Measurements from ENCODE around the gene SLC35B2. TPM values are rescaled to one million over a fixed set of nuclear protein-coding genes. Genes with fewer than 3 reads are reported as not detected.
"Not testable (repeated sequence)": the region's sequence is repeated elsewhere in the genome, so short reads cannot be mapped to it uniquely, and the experiment has no call there.

SLC35B2 gene
- total RNA-seq, 1 donor from 2014 or later = 30.7 TPM

GRCh38 chr6:44237021-44237812 is 20.1 kb downstream of the SLC35B2 start:
- intact Hi-C loops (cut with micrococcal nuclease) = loop anchor here (1.0 kb wide), 1 partner anchor 141 kb away; no protein-coding TSS in a partner anchor

- intact Hi-C loops (cut with micrococcal nuclease) = no loop called here
Observed at GRCh38 chr6:44235891-44236516, 21.3 kb downstream of the SLC35B2 start.

GRCh38 chr6:44235269-44235668 is 22.1 kb downstream of the SLC35B2 start:
- intact Hi-C loops (cut with micrococcal nuclease) = no loop called here

- intact Hi-C loops (cut with micrococcal nuclease) = no loop called here
Observed at GRCh38 chr6:44234101-44235025, 23.0 kb downstream of the SLC35B2 start.

- intact Hi-C loops (cut with micrococcal nuclease) = no loop called here
Observed at GRCh38 chr6:44233567-44234100, 23.7 kb downstream of the SLC35B2 start.

- intact Hi-C loops (cut with micrococcal nuclease) = no loop called here
Observed at GRCh38 chr6:44232676-44233566, 24.4 kb downstream of the SLC35B2 start.

GRCh38 chr6:44231426-44231825 is 25.9 kb downstream of the SLC35B2 start:
- intact Hi-C loops (cut with micrococcal nuclease) = not testable (repeated sequence)

GRCh38 chr6:44230034-44230675 is 27.2 kb downstream of the SLC35B2 start:
- intact Hi-C loops (cut with micrococcal nuclease) = no loop called here

- intact Hi-C loops (cut with micrococcal nuclease) = no loop called here
Observed at GRCh38 chr6:44229376-44230033, 27.8 kb downstream of the SLC35B2 start.

GRCh38 chr6:44228836-44229235 is 28.5 kb downstream of the SLC35B2 start:
- intact Hi-C loops (cut with micrococcal nuclease) = no loop called here

GRCh38 chr6:44228433-44228832 is 28.9 kb downstream of the SLC35B2 start:
- intact Hi-C loops (cut with micrococcal nuclease) = no loop called here

- intact Hi-C loops (cut with micrococcal nuclease) = no loop called here
Observed at GRCh38 chr6:44228031-44228430, 29.3 kb downstream of the SLC35B2 start.

- intact Hi-C loops (cut with micrococcal nuclease) = no loop called here
Observed at GRCh38 chr6:44227148-44227793, 30.1 kb downstream of the SLC35B2 start.

- intact Hi-C loops (cut with micrococcal nuclease) = no loop called here
Observed at GRCh38 chr6:44226368-44227147, 30.8 kb downstream of the SLC35B2 start.

- intact Hi-C loops (cut with micrococcal nuclease) = no loop called here
Observed at GRCh38 chr6:44225579-44226325, 31.6 kb downstream of the SLC35B2 start.

GRCh38 chr6:44224965-44225305 is 32.4 kb downstream of the SLC35B2 start:
- intact Hi-C loops (cut with micrococcal nuclease) = loop anchor here (5.0 kb wide), 2 partner anchors 98 to 1787 kb away; partner anchors contain the start of genes MRPL14 and TMEM63B
